HepG2 (cell line): ENCODE data around the gene TRIO. TPM values are rescaled to one million over a fixed set of nuclear protein-coding genes. Genes with fewer than 3 reads are reported as not detected.

Experiments used
- ATAC-seq: fragments of 200-7000 bp; cut with Tn5 transposase; 3 replicates; pipeline ENCODE4 v1.9.1; 2020; ENCODE audit warnings: mild to moderate bottlenecking, moderate library complexity
- BruUV-seq: library from RNA; stranded (reverse); fragments of 400-500 nt; replicated peaks from 2 replicates; lab custom pipeline; 2021; lab: Mats Ljungman, UMichigan
- CTCF ChIA-PET: fragments of 300-600 bp; formaldehyde crosslinking; extraction: SDS; loops from one replicate; lab custom pipeline; 2021; ENCODE audit warnings: low total read pairs, inconsistent platforms, low intra/inter-chr PET ratio; lab: Yijun Ruan, JAX
- POLR2A ChIA-PET: fragments of 350-600 bp; sonication (Branson Sonifier 250); formaldehyde crosslinking; loops from one replicate; lab custom pipeline; 2020; ENCODE audit warnings: antibody characterized with exemption, inconsistent platforms; lab: Yijun Ruan, JAX
- DNase-seq: peaks from one replicate; pipeline ENCODE4 v3.0.0-alpha.2; 2015; ENCODE audit warnings: low spot score
- FAIRE-seq: peaks from 3 replicates; lab custom pipeline; 2011; peaks lifted over from hg19 to GRCh38; lab: Jason Lieb, UNC
- H2AFZ ChIP-seq: one replicate; pipeline ENCODE4 v1.6.1; 2011; ENCODE audit warnings: low read length, inconsistent platforms
- H3K27ac ChIP-seq: fragments of 300-600 bp; 3 replicates; pipeline ENCODE4 v1.8.0; 2011; ENCODE audit warnings: mixed run types, mild to moderate bottlenecking, mixed read lengths, low read length, inconsistent platforms; ENCODE audit not compliant: insufficient read depth; ENCODE audit errors: extremely low read length
- H3K27me3 ChIP-seq, 2 experiments: fragments of 200-600 bp in 1 of 2; 2 replicates in 1 of 2; 3 replicates in 1 of 2; pipeline versions ENCODE4 v1.6.0 to v1.8.0; 2011; ENCODE audit warnings: low read length in 2 of 2, mild to moderate bottlenecking in 2 of 2, moderate library complexity in 2 of 2, inconsistent platforms in 1 of 2; ENCODE audit not compliant: insufficient read depth in 2 of 2, control insufficient read depth in 1 of 2
- H3K36me3 ChIP-seq, 2 experiments: fragments of 200-600 bp in 1 of 2; replicated peaks in 1 of 2; 2 replicates in 1 of 2; 3 replicates in 1 of 2; pipeline versions ENCODE4 v1.5.1 to v1.8.0; 2011; ENCODE audit warnings: low read length in 2 of 2, inconsistent platforms in 1 of 2; ENCODE audit not compliant: insufficient read depth in 2 of 2, control insufficient read depth in 1 of 2
- H3K4me1 ChIP-seq: 2 replicates; pipeline ENCODE4 v1.5.1; 2012; ENCODE audit warnings: low read length, inconsistent platforms; ENCODE audit not compliant: insufficient read depth
- H3K4me2 ChIP-seq: 2 replicates; pipeline ENCODE4 v1.6.0; 2011; ENCODE audit warnings: low read depth, low read length, inconsistent platforms
- H3K4me3 ChIP-seq, 3 experiments: fragments of 200-600 bp in 1 of 3; sonication (generic), shearing (Covaris generic) in 1 of 3; replicated peaks in 1 of 3; 2 replicates each; pipeline ENCODE4 v1.5.1; 2011 to 2016; ENCODE audit warnings: low read length in 3 of 3, inconsistent platforms in 2 of 3, low read depth in 2 of 3, mild to moderate bottlenecking in 2 of 3, control low read depth in 1 of 3, mixed read lengths in 1 of 3; ENCODE audit not compliant: insufficient read depth in 1 of 3
- H3K79me2 ChIP-seq: one replicate; pipeline ENCODE4 v1.6.1; 2011; ENCODE audit warnings: low read length, inconsistent platforms; ENCODE audit not compliant: insufficient read depth
- H3K9ac ChIP-seq: 2 replicates; pipeline ENCODE4 v1.6.0; 2011; ENCODE audit warnings: mild to moderate bottlenecking, low read depth, low read length, inconsistent platforms; ENCODE audit not compliant: insufficient read depth
- H3K9me3 ChIP-seq: 2 replicates; pipeline ENCODE4 v1.5.1; 2012; ENCODE audit warnings: mild to moderate bottlenecking, low read length
- H4K20me1 ChIP-seq: 2 replicates; pipeline ENCODE4 v1.6.0; 2011; ENCODE audit warnings: inconsistent platforms, mild to moderate bottlenecking, low read length, moderate library complexity; ENCODE audit not compliant: insufficient read depth
- AHDC1 ChIP-seq: sonication (generic); formaldehyde crosslinking; IDR thresholded peaks from 2 replicates; pipeline ENCODE4 v1.5.1; 2020; ENCODE audit warnings: mild to moderate bottlenecking, missing genetic modification reagents, borderline replicate concordance
- DNMT1 ChIP-seq: sonication (generic); formaldehyde crosslinking; IDR thresholded peaks from 2 replicates; pipeline ENCODE4 v1.5.1; 2020; ENCODE audit warnings: mild to moderate bottlenecking, missing genetic modification reagents
- HNF1B ChIP-seq: sonication (generic); formaldehyde crosslinking; IDR thresholded peaks from 2 replicates; pipeline ENCODE4 v1.5.1; 2020; ENCODE audit warnings: mild to moderate bottlenecking, moderate library complexity, missing genetic modification reagents
- NR3C1 ChIP-seq: sonication (generic); formaldehyde crosslinking; IDR thresholded peaks from 2 replicates; pipeline ENCODE4 v1.4.0; 2020; ENCODE audit warnings: missing genetic modification reagents
- RNF2 ChIP-seq: fragments of 450-650 bp; conservative IDR thresholded peaks from 2 replicates; pipeline ENCODE4 v1.6.1; 2016; ENCODE audit warnings: low read depth
- SALL1 ChIP-seq: sonication (generic); formaldehyde crosslinking; IDR thresholded peaks from 2 replicates; pipeline ENCODE4 v1.8.0; 2022; ENCODE audit warnings: mild to moderate bottlenecking, missing genetic modification reagents
- SRSF4 ChIP-seq: fragments of 200-400 bp; formaldehyde crosslinking; IDR thresholded peaks from one replicate; pipeline ENCODE4 v1.6.1; 2018; ENCODE audit warnings: mild to moderate bottlenecking, low read depth, low read length, moderate library complexity; ENCODE audit not compliant: poor library complexity, severe bottlenecking
- U2AF1 ChIP-seq: fragments of 200-400 bp; formaldehyde crosslinking; optimal IDR thresholded peaks from 2 replicates; pipeline ENCODE3; 2017; ENCODE audit warnings: mild to moderate bottlenecking, low read depth, low read length
- ZMYM3 ChIP-seq: sonication (generic); formaldehyde crosslinking; IDR thresholded peaks from 2 replicates; pipeline ENCODE4 v1.5.1; 2020; ENCODE audit warnings: mild to moderate bottlenecking, missing genetic modification reagents
- ZNF251 ChIP-seq: sonication (generic); formaldehyde crosslinking; IDR thresholded peaks from 2 replicates; pipeline ENCODE4 v1.9.0; 2021; ENCODE audit warnings: mild to moderate bottlenecking, missing genetic modification reagents
- ZNF800 ChIP-seq: sonication (generic); formaldehyde crosslinking; IDR thresholded peaks from 2 replicates; pipeline ENCODE4 v1.4.0; 2020; ENCODE audit warnings: missing genetic modification reagents
- ZSCAN31 ChIP-seq: sonication (generic); formaldehyde crosslinking; IDR thresholded peaks from 2 replicates; pipeline ENCODE4 v1.5.0; 2020; ENCODE audit warnings: low read depth, mild to moderate bottlenecking, missing genetic modification reagents
- WGBS: methylation state at CpG from one replicate; pipeline ENCODE4 v1.1.6; 2017; ENCODE audit warnings: low lambda C conversion rate; 5-methylcytosine and 5-hydroxymethylcytosine counted together
- in situ Hi-C: cut with HindIII; loops from 2 replicates; pipeline ENCODE4 v1.10.0; 2017; ENCODE audit warnings: low pct_unique_long_range_greater_than_20kb; ENCODE audit not compliant: extremely low pct_ligation_motif_present
- intact Hi-C: fragments of 100-400 bp; cut with micrococcal nuclease; formaldehyde crosslinking; loops from one replicate; pipeline ENCODE4 v1.10.0; 2022; ENCODE audit not compliant: unreplicated experiment
- polyA plus RNA-seq, 8 experiments: library from polyadenylated mRNA; depleted of rRNA in 3 of 8; stranded (reverse) in 7 of 8; unstranded in 1 of 8; fragments of >200 nt; fragmentation: Illumina TruSeq in 4 of 8; extraction: Trizol in 4 of 8; gene quantifications; 2 replicates each; pipeline versions ENCODE4 v1.2.1 to v1.2.3, GENCODE V29; 2011 to 2016; ENCODE audit warnings: low read depth in 4 of 8, missing spikeins in 1 of 8, mixed read lengths in 1 of 8; ENCODE audit not compliant: insufficient read depth in 1 of 8
- total RNA-seq, 5 experiments: library from RNA; depleted of rRNA; stranded (reverse); fragments of >200 nt; fragmentation: Illumina TruSeq; extraction: Trizol; gene quantifications; 2 replicates each; pipeline ENCODE4 v1.2.3, GENCODE V29; 2016; ENCODE audit warnings: low read depth in 1 of 5

TRIO gene
- total and polyA plus RNA-seq, 2 of the 13 experiments (the other 11 are each of a cell fraction or from before 2014, with no cell fraction given): 45.2 to 45.9 TPM

- intact Hi-C loops: no loop called here
- Histone ChIP-seq H3K4me2 (no peak overlapping the region), H3K27me3 (no peaks in the 10 kb centered on the region), H3K27ac (no peak overlapping the region), H3K4me3 (no peak overlapping the region), H2AFZ (no peak overlapping the region), H4K20me1 (peaks cover 17% of the 10 kb centered on the region), H3K36me3 (peaks cover 0 to 1% of the 10 kb centered on the region in 2 experiments; a peak in 1 of 5 replicates), H3K9me3 (no peaks in the 10 kb centered on the region), H3K4me1 (peaks cover 62% of the 10 kb centered on the region)
- DNase-seq: no peak
- in situ Hi-C loops: no loop called here
- WGBS: 100% methylated on average over 1 of the region's 1 CpG
- TF ChIP-seq U2AF1: no peak
- TF ChIP-seq RNF2: no peak
- TF ChIP-seq DNMT1 (CRISPR knock-in tag): no peak
- no peak for TF ChIP-seq ZNF251
- TF ChIP-seq ZSCAN31 (CRISPR knock-in tag): no peak
- no peak for TF ChIP-seq SRSF4
- no peak for TF ChIP-seq ZNF800
- TF ChIP-seq HNF1B (CRISPR knock-in tag): no peak
- TF ChIP-seq ZMYM3: no peak
- no peak for TF ChIP-seq SALL1 (CRISPR knock-in tag)
- TF ChIP-seq NR3C1: no peak
- TF ChIP-seq AHDC1 (CRISPR knock-in tag): no peak
- TF ChIP-seq, all 625 proteins: peak for 0
- CTCF ChIA-PET: no interaction called here
- no peak for FAIRE-seq
- POLR2A ChIA-PET: no interaction called here
- no peak for ATAC-seq
- no TSS peak for BruUV-seq
- H3K79me2 ChIP-seq: peaks cover 96% of the 10 kb centered on the region
- H3K9ac ChIP-seq: no peak overlapping the region
Measured at GRCh38 chr5:14220642-14221041, 77.5 kb downstream of the TRIO start.
